Measurements from ENCODE around the gene HAUS1. TPM values are rescaled to one million over a fixed set of nuclear protein-coding genes. Genes with fewer than 3 reads are reported as not detected.

Gene HAUS1
- total RNA-seq, 1 experiment from 2014 or later, result 58.7 TPM

- TF ChIP-seq ZNF138 (CRISPR knock-in tag; conservative IDR thresholded peaks at IDR 0.05) (no peak), PRRX2 (CRISPR knock-in tag; IDR thresholded peaks at IDR 0.05) (no peak), NR2C2 (CRISPR knock-in tag; IDR thresholded peaks at IDR 0.05) (no peak), OVOL2 (CRISPR knock-in tag; IDR thresholded peaks at IDR 0.05; ENCODE audit: borderline replicate concordance) (no peak), ZNF232 (CRISPR knock-in tag; IDR thresholded peaks at IDR 0.05) (no peak), ZSCAN18 (CRISPR knock-in tag; IDR thresholded peaks at IDR 0.05) (no peak), USF2 (CRISPR knock-in tag; IDR thresholded peaks at IDR 0.05) (no peak), SP1 (CRISPR knock-in tag; conservative IDR thresholded peaks at IDR 0.05) (no peak)
Observed at GRCh38 chr18:46095532-46095931, 8.7 kb upstream of the HAUS1 start (continued).

GRCh38 chr18:46096651-46097300 is 7.4 kb upstream of the HAUS1 start:
- peak overlapping the region; percentile 98 for H3K4me3 Mint-ChIP-seq
- H3K27me3 Mint-ChIP-seq (ENCODE audit: low read depth), result no peaks in the 10 kb centered on the region
- ATAC-seq, result no peak
- no peaks in the 10 kb centered on the region for H3K9me3 Mint-ChIP-seq
- peaks cover 44% of the 10 kb centered on the region for H3K36me3 Mint-ChIP-seq
- CTCF ChIA-PET, result interaction anchor here (1.6 kb wide), 1 partner anchor 23 kb away, joined by 7 read pairs; no protein-coding TSS in a partner anchor
- POLR2A ChIA-PET, result interaction anchor here (0.7 kb wide), 2 partner anchors 14 to 24 kb away, joined by 3 to 6 read pairs; no protein-coding TSS in a partner anchor
- H3K27ac Mint-ChIP-seq, result peak overlapping the region; percentile 92
- peaks cover 21% of the 10 kb centered on the region for H3K4me1 Mint-ChIP-seq
- TF ChIP-seq CREB1 (CRISPR knock-in tag; IDR thresholded peaks at IDR 0.05) (no peak), PRDM15 (CRISPR knock-in tag; IDR thresholded peaks at IDR 0.05) (no peak), TEAD1 (CRISPR knock-in tag; IDR thresholded peaks at IDR 0.05) (no peak), ZNF423 (CRISPR knock-in tag; IDR thresholded peaks at IDR 0.05) (no peak)
- DNase-seq (ENCODE audit: low spot score), result no peak

- ChIA-PET CTCF (interaction anchor here (1.6 kb wide), 1 partner anchor 24 kb away, joined by 7 read pairs; no protein-coding TSS in a partner anchor), POLR2A (interaction anchor here (0.7 kb wide), 1 partner anchor 25 kb away, joined by 6 read pairs; no protein-coding TSS in a partner anchor)
- no peak for DNase-seq (ENCODE audit: low spot score)
- Mint-ChIP-seq H3K4me1 (peaks cover 21% of the 10 kb centered on the region), H3K27me3 (ENCODE audit: low read depth) (no peaks in the 10 kb centered on the region), H3K27ac (peak overlapping the region; percentile 92), H3K4me3 (peak overlapping the region; percentile 98), H3K9me3 (no peaks in the 10 kb centered on the region), H3K36me3 (peaks cover 39% of the 10 kb centered on the region)
- TF ChIP-seq USF2 (CRISPR knock-in tag; IDR thresholded peaks at IDR 0.05) (no peak), ZNF671 (CRISPR knock-in tag; IDR thresholded peaks at IDR 0.05) (0 out of 2 replicates have a peak, but pooled peaks have one; percentile 29), NR1H2 (CRISPR knock-in tag; IDR thresholded peaks at IDR 0.05) (no peak), MYBL2 (CRISPR knock-in tag; IDR thresholded peaks at IDR 0.05) (no peak), CREB1 (CRISPR knock-in tag; IDR thresholded peaks at IDR 0.05) (no peak), ATF3 (CRISPR knock-in tag; conservative IDR thresholded peaks at IDR 0.05) (no peak), TEAD4 (CRISPR knock-in tag; IDR thresholded peaks at IDR 0.05) (no peak)
- no peak for ATAC-seq
Observed at GRCh38 chr18:46097431-46097800, 6.8 kb upstream of the HAUS1 start.

Measured in WTC11 (cell line).